ACHN (cell line): ENCODE results near the gene DDHD1.
"Not testable (repeated sequence)": the region's sequence is repeated elsewhere in the genome, so short reads cannot be mapped to it uniquely, and the experiment has no call there.

ENCODE experiments used
- DNase-seq: peaks from one replicate; pipeline ENCODE4 v3.0.0-alpha.2; 2015
- in situ Hi-C: cut with HindIII; loops from 2 replicates; pipeline ENCODE4 v1.10.0; 2017; ENCODE audit warnings: low sequenced_read_pairs, low pct_ligation_motif_present, low pct_unique_long_range_greater_than_20kb

DDHD1 gene

DNA sequence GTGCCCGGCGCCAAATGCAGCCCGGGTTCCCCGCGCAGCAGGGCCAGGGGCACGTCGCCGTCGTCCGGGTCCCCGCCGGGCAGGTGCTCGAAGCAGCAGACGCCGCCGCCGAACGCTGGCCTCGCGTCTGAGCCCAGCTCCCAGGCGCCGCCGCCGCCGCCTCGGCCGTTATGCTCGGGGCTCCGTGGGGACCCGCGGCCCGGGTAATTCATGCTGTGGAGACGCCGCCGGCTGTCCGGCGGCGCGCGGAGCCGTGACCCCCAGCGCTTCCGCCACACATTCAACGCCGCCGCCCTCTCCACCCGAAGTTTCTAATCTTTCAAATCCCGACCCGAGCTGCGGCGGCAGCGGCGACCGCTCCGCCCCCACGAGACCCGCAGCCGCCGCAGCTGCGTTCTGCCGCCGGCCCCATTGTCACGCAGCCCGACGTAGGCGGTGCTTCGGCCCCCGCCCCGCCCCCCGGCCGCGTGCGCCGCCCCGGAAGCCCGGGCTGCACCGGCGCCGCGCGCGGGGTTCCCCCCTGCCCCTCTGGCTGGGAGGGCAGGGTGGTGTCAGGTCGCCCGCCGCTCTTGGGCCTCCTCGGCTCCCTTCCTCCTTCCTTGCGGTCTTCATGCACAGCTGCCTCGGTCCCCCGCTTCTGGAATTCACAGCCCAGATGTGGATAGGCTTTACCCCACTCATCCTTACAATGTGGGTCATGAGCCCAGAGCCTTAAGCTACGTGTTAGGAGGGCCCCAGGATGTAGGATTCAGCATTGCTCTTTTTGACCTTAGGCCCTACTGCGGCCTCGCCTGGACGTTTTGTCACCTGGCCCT lies at the start of gene DDHD1:
TSS of gene DDHD1 (minus strand) at position 437 of the 815 bp plus-strand sequence. CDS start at position 212, 225 bp downstream.
- peak; percentile 69 for DNase-seq

DNA sequence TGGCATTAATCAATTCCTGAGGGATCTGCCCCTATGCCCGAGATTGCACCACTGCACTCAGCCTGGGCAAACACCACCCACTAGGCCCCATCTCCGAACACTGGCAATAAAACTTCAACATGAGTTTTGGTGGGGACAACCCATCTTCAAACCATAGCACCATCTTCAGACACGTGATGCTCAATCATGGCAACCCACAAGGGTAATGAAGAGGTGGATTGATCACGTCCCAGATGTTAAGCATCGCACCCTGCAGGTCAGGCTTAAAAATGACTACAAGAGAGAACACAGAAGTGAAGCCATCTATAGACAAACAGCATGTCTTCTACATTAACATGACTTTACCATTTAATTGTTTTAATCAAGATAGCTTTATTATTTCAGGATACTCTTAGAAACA lies 42.8 kb upstream of the DDHD1 start:
- in situ Hi-C loops: no loop called here
- DNase-seq: no peak

More for the DNA sequence above, at the start of gene DDHD1:
- in situ Hi-C loops: no loop called here

DNA sequence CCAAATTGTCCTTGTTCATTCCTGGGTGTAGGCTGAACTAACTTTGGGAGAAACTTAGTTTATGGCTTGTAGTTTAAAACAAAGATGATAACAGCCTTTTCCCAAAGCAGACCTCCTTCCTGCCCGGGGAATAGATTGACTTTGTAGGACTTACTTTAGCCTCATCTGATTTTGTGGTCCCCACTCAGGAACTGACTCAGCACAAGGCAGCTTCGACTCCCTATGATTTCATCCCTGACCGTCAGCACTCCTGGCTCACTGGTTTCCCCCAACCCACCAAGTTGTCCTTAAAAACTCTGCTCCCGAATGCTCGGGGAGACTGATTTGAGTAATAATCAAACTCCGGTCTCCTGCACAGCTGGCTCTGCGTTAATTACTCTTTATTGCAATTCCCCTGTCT lies 40.1 kb upstream of the DDHD1 start:
- in situ Hi-C loops: no loop called here
- DNase-seq: no peak

DNA sequence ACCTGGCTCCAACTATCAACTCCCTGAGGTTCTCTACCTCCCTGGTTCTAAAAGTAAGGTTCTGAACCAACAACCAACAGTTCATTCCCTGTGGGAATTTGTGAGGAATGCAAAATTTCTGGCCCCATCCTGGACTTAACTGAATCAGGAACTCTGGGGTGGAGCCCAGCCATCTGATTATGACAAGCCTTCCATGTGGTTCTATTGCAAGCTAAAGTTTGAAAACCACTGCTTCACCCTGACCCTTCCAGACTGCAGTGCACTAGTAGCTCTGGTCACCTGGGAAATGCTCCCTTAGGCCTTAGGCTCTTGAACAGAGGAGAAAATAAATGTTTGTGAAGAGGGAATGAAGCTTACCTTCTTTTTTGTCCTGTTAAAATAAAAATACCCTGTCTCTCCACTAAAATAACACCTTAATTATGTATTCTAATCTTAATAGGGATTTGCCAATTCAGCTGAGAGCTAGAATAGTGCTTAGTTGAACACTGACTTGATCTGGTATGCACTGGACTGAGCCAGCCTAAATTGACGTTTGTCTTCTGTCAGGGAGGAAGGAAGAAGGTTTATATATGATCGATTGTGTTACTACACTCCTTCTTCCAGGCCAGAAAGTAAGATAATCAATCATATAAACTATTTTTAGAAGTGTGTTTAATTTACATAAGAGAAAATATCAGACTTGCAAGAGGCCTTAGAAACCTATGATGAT lies 39.1 kb upstream of the DDHD1 start:
- in situ Hi-C loops: no loop called here
- no peak for DNase-seq

DNA sequence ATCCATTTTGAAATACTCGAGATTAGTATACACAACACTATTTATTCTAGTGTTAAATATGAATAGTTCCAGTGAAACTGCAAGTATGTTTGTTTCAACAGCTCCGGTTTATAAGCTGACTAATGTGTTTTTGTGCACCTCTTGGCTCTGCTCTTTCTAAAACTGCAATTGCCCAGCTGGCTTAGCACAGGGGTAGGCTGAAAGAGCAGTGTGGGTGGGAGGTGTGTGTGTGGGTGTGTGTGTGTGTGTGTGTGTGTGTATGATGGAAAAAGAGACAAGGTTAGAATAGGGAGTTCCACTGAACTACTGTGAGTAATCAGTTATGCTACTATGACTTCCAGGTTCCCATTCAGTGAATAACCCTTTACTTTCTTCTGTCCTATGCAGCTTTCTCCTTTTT lies 37.8 kb upstream of the DDHD1 start:
- in situ Hi-C loops: no loop called here
- no peak for DNase-seq

DNA sequence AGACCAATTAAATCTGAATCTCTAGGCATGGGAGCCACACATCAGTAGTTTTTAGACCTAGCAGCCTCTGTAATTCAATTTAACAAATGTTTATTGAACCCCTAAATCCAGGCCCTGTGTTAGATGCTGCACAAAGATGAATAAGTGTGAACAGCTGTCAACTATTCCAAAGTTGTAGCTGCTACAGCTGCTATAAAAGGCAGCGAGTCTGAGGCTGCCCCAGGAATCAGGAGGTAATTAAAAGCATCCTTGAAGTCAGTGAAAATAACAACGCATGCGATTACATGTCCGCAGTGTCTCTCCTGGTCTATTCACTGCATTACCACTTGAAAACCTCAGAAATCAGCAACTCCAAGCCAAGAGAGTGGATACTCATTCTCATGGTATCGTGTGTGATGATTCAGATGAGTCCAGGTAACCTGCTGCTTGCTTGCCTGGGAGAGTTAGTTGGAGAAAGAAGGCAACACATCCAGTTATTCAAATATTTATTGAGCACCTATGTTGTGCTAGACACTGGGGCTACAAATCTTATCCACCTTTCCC lies 34.9 kb upstream of the DDHD1 start:
- in situ Hi-C loops: no loop called here
- no peak for DNase-seq

DNA sequence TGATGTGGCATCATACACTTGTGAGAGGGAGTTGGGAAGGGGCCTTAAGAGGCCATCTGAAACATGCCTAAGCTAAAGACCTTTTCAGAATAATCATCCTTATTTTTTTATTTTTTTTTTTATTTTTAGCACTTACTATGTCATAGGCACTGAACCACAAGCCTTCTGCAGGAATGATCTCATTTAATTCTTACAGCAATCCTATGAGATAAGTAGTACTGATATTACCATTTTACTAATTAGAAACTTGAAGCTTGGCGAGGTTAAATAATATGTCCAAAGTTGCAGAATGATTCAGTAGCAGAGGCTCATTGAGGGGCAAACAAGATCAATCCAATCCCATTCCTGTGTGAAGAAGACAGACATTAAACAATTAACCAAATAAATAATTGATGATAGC lies 33.4 kb upstream of the DDHD1 start:
- in situ Hi-C loops: no loop called here
- no peak for DNase-seq

DNA sequence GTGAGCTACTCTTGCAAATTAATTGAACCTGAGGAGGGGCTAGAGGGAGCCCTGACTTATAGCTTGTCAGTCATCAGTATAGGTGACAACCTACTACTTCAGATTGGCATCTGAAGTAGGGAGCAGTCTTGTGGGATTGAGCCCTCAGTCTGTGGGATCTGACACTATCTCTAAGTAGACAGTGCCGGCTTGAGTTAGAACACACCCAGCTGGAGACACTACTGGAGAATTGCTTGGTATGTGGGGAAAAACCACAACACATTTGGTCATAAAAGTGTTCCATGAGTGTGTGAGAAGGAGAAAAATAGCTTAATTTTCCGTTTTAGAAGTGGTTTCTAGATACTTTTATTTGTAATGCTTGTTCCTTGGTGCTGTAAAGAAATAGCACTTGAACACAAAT lies 30.5 kb upstream of the DDHD1 start:
- in situ Hi-C loops: no loop called here
- no peak for DNase-seq

DNA sequence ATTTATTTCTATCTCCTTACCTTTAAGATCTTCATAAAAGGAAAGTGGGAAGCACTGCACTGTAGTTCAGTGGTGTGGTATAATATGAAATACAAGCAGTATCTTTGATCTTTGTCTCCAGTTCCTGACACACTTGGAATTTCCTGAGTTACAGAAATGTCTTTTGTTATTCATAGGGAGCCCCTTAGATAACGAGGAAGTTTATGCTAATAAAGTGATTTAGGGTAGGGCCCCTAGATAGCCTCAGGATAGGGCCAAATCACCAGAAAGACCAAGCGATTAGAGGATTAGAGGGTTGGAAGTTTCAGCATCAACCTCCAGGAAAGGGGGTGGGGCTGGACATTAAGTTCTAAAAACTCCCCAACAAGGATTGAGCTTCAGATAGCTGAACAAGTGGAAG lies 29.9 kb upstream of the DDHD1 start:
- no peak for DNase-seq
- in situ Hi-C loops: no loop called here

DNA sequence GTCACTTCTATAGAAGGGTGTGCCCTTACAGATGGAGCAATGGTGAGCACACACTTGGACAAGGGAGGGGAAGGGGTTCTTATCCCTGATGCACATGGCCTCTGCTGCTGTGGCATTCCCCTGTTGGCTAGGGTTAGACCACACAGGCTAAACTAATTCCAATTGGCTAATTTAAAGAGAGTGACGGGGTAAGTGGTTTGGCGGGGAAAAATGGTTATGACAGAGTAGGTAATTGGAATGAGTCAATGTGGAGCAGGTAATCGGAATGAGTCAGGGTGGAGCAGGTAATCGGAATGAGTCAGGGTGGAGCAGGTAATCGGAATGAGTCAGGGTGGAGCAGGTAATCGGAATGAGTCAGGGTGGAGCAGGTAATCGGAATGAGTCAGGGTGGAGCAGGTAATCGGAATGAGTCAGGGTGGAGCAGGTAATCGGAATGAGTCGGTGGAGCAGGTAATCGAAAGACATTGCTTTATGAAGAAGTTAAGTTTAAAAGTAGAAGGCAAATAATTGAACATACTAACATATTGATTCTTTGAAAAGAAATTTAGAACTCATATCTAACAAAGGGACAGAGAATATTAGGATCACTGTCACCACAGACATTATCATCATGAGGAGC lies 28.4 kb upstream of the DDHD1 start:
- DNase-seq, in situ Hi-C loops: not testable (repeated sequence)

DNA sequence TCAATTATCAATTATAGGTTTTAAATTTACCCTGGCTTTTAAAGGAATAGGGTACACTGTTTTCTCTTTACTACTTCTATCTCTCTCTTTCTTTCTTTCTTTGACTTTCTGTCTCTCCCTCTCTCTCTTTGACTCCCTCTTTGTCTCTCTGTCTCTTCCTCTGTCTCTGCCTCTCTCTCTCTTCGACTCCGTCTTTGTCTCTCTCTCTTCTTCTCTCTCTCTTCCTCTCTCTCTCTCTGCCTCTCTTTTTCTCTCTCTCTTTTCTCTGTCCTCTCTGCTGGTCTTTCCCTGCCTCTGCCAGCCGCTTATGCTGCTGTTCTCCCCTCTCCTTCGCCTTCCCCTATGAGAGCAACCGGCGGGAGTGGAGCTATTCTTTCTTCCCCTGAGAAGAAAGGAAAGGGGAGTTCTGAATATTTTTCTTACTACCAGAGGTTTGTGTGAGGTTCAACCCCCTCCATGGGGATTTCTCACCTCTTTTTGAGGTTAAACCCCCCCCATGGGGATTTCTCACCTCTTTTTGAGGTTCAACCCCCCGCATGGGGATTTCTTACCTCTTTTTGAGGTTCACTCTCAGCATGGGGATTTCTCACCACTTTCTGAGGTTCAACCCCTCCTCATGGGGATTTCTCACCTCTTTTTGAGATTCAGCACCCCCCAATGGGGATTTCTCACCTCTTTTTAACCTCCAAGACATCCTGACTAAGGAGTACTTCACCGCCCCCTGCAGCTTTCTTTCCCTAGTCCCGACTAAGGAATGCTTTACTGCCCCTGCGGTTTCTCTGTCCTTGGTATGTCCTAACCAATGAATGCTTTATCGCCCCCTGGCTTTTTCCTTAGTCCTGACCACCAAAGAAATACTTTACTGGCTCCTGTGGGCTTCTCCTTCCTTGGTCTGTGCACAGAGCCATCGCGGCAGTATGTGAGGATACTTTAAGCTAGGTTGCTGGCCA lies 27.4 kb upstream of the DDHD1 start:
- DNase-seq: peak; percentile 22
- in situ Hi-C loops: no loop called here

DNA sequence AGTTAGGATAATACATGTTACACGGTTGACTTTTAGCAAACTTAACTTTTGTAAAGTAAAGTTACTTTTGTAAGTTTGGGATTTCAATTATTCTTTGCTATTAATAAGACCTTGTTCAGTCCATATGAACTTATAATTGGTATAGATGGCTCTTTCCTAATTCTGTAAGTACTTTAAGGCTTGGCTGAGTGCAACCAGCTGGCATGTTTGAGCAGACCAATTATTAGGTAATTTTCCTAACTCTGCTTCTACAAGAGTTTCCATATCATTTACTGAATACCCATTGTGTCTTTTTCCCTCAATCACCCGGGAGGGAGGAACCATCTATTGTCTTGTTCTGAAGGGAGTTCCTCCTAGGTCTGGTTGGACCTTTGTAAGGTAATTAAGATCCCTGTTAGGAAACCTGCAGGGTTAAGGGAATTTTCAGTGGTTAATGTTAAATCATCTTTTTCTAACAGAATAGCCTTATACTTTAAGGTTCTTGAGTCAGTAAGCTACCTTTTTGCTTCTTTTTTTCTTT lies 26.4 kb upstream of the DDHD1 start:
- in situ Hi-C loops, DNase-seq: not testable (repeated sequence)

DNA sequence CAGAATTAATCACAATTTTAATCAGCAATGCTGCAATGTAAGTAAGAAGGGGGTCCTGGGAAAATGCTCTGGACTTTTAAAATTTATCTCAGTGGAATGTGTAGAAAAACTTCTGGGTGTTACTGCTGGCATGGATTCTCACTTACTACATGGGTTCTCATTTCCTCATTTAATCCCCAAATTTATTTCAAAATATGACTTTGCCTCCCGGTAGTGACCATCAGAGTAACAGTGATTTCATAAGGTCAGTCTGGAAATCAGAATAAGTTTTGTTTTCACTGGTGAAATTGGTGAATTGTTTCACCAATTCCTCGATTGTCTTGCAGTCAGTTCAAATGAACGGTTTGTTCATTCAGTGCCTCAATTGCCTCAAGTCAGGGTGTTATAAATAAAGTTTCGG lies 22.3 kb upstream of the DDHD1 start:
- DNase-seq: no peak
- in situ Hi-C loops: no loop called here

DNA sequence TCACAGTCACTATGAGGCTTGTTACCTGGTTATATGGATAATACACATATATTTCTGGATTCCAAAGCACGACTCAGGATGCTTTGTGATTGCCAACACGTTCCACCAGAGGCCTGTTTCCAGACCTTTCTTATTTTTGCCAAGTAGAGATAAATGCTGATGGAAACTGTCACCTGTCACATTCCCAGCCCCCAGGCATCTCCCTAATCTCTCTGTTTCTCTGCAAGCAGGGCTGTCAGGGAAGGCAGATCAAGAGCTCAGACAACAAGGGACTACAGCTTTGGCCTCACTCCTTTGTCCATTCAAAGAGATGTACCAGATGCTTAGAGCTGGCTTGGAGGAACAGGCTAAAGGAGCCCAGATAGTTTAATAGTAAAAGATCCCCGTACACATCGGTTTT lies 21.8 kb upstream of the DDHD1 start:
- in situ Hi-C loops: no loop called here
- DNase-seq: no peak

DNA sequence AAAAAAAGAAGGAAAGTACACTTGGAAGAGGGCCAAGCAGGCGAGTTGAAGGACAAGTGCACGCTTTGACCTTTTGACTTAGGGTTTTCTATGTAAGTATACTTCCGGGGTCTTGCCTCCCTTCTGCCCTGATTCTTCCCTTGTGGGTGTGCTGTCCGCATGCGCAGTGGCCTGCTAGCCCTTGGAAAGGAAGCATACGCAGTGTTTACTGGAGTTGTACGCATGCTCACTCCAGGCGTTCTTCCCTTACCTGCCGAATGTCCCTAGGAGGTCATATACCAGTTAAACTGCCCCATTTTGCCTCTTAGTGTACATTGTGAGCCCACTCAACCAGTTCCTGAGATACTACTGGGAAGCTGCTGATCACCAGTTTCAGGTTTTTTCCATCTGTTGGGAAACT lies 15.7 kb upstream of the DDHD1 start:
- in situ Hi-C loops: no loop called here
- DNase-seq: no peak

DNA sequence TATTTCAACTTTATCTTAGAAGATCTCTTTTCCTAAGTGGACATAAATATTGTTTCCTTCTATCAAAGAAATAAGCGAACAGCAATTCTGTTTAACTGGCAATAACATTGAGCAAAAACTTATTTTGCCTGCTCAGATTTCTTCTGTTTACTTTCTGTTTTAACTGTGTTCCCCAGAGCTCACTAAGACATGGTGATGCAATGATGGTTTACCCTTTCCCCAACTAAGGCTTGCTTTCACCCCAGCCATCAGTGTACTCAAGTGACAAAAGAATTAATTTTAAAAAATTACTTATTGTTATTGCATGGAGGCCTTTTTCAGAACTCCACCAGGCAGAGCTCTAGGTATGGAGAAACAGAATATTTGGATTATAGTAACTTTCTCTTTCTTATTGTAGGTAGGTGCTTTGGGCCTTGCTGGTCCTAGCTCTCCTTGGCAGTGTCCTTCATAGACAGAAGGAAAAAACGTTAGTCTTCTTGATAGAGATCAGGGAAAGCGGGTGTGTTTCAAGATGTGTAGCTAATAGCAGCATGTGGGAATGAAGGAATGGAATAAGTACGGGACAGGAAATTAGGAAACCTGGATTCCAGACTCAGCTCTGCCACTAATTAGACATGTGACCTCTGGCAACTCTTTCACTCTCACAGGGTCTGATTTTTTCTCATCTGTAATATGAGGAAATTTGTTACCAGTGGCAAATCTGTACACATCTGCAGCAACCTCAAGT lies 14.6 kb upstream of the DDHD1 start:
- in situ Hi-C loops: no loop called here
- DNase-seq: no peak

DNA sequence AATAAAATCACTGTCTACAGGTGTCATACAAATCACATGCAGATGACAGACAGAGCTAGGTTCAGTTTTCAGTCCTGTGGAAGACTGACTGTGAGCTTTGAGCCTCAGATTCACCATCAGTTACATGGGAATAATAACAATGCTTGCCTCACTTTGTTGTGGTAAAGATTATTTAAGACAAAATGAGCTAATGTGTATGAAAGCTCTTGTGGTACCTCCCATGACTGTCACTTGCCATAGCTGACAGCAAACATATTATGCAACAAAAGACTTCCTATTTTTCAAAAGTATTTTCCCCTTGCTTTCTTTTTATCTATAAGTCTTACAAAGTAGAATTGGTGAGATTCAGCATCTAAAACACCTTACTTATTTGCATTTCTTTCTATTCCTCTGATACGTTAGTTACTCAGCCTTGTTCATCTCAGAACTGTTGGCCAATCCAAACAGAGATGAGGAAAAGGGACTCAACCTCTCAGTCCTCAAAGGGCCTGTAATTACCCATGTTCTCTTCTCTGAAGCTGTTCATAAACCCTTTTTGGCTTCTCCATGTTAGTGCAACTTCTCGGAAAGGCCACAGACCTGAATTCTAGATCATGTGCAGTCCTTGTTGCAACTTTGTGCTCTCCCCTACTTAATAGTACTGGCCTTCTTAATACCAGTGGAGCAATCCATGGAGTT lies 8.8 kb upstream of the DDHD1 start:
- in situ Hi-C loops: no loop called here
- no peak for DNase-seq
